Endothelial cell of umbilical vein (primary cell): Measurements from ENCODE around the gene PRKCZ.

Experiments used
- CTCF ChIP-seq, 2 donors: IDR thresholded peaks; 1 replicate in 1 of 2; 2 replicates in 1 of 2; pipeline ENCODE4 v1.5.1; 2011; ENCODE audit warnings: low read length in 2 of 2, mild to moderate bottlenecking in 2 of 2, moderate library complexity in 2 of 2, control low read depth in 1 of 2, inconsistent platforms in 1 of 2, low read depth in 1 of 2; ENCODE audit not compliant: insufficient read depth in 1 of 2; ENCODE audit errors: extremely low read depth in 1 of 2
- EZH2 ChIP-seq: IDR thresholded peaks from 2 replicates; pipeline ENCODE4 v1.6.1; 2012; ENCODE audit warnings: borderline replicate concordance, low read depth, mild to moderate bottlenecking, moderate library complexity, low read length, inconsistent platforms; ENCODE audit not compliant: severe bottlenecking
- JUN ChIP-seq: IDR thresholded peaks from 2 replicates; pipeline ENCODE4 v1.6.1; 2011; ENCODE audit warnings: borderline replicate concordance, low read depth; ENCODE audit not compliant: insufficient read length, insufficient read depth
- POLR2A ChIP-seq: IDR thresholded peaks from 2 replicates; pipeline ENCODE4 v1.6.1; 2012; ENCODE audit warnings: low read depth, mild to moderate bottlenecking, control low read depth, low read length
- POLR2AphosphoS5 ChIP-seq: IDR thresholded peaks from 2 replicates; pipeline ENCODE4 v1.6.1; 2012; ENCODE audit warnings: low read depth, mild to moderate bottlenecking, control low read depth, low read length, moderate library complexity; ENCODE audit not compliant: insufficient read depth

- TF ChIP-seq CTCF (IDR thresholded peaks at IDR 0.05; ENCODE audit: extremely low read depth in 1 of 2, insufficient read depth in 1 of 2, low read depth in 1 of 2, low read length in 2 of 2) (no peak), POLR2A (no peak), POLR2AphosphoS5 (no peak), JUN (no peak), EZH2 (no peak)
Measured at GRCh38 chr1:2151252-2151651, 101.0 kb downstream of the PRKCZ start.
